HG03432 (cell line): ENCODE measurements around the gene ATP5F1D.

Experiments
- ATAC-seq: cut with Tn5 transposase; IDR thresholded peaks from one replicate; pipeline ENCODE4 v1.9.1; 2021; ENCODE audit warnings: mild to moderate bottlenecking, moderate library complexity; ENCODE audit not compliant: unreplicated experiment

ATP5F1D gene

DNA sequence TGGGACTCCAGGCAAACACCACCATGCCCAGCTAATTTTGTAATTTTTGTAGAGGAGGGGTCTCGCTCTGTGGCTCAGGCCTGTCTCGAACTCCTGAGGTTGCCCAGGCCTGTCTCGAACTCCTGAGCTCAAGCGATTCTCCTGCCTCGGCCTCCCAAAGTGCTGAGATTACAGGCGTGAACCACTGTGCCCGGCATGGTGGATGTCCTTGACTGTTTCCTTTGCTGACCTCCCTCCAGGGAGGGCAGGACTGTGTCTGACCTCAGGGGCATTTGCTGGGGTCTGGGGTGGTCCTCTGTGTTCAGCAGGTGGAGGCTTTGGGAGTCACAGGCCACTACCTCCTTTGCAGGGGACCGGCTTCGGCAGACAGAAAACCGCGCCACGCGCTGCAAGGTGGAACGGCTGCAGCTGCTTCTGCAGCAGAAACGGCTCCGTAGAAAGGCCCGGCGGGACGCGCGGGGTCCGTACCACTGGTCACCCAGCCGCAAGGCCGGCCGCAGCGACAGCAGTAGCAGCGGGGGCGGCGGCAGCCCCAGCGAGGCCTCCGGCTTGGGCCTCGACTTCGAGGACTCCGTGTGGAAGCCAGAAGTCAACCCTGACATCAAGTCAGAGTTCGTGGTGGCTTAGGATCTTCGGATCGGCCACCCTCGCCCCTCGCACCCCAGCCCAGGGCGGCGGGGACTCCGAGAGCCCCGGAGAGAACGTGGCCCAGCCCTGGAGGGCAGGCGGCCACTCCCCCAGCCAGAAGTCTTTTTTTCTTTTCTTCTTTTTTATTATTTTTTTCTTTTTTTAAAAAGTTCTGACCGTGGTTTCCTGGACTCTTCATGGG is 15.3 kb downstream of the ATP5F1D start:
- no peak for ATAC-seq

GRCh38 chr19:1257475-1258162 is 16.1 kb downstream of the ATP5F1D start:
- ATAC-seq = no peak

- no peak for ATAC-seq
Observed at GRCh38 chr19:1258163-1258492, 16.6 kb downstream of the ATP5F1D start.

GRCh38 chr19:1258707-1259205 is 17.2 kb downstream of the ATP5F1D start:
- ATAC-seq = no peak

DNA sequence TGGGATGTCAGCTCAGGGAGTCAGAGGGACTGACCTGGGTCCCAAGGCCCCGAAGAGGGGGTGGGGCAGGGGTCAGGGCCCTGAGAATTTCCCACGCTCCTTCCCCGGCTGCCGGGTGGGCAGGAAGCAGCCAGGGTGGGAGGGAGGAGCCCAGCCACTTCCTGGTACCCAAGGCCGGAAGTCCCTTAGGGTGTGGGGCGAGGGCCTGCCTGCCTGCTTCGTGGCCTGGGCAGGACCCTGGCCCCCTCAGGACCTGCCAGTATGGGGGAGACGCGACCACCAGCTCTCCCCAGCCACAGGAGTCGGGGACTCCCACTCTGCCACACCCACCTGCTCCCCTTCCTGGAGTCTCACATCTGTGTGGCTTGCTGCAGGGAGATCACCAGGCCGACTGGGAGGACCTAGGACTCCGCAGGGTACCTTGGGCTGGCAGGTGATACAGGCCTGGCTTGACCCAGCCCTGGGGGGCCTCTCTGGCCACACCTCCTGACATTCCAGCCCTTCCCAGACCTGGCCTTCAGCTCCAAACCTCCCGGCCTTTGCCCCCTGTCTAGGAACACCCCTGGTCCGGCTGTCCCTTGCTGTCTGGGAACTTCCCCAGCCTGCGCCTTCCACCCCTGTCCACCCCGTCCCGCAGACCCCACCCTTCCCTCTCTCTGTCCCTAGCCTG is 17.8 kb downstream of the ATP5F1D start:
- ATAC-seq = no peak

DNA sequence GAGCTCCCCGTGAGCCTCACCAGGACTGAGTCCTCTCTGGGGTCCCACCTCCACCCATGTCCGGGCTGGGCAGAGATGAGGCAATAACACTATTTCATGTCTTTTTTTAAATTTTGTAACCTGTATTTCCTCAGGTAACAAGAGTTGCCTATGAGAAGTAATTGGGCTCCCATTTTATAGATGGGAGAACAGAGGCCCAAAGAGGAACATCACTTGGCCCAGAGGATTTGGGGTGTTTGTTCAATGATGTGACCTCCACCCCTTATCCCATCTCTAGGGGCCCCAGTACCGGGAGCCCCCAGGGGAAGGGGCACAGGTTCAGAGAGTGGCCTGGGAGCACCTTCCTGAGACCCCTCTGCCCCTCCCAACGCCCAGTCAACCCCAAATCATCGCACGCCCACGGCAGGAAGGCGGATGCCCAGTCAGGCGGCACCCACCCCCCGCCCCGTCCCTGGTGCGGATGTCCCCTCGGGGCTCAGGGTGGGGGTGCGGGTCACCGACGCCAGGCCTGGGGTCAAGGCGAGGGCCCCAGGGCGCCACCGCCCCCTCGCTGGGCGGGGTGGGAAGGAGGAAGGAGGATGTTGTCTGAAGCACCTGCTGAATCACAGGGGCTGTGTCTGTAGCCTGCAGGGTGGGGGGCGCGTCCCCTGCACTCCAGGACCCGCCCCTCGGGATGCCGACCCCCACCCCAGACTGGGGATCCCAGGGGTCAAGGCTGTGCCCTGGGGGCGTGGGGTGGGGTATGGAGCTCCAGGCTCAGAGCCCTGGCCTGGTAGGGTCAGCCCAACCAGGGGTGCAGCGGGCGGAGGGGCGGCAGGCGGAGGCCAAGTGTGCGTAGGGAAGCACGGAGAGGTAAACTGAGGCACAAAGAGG is 18.6 kb downstream of the ATP5F1D start:
- ATAC-seq = peak; percentile 4

DNA sequence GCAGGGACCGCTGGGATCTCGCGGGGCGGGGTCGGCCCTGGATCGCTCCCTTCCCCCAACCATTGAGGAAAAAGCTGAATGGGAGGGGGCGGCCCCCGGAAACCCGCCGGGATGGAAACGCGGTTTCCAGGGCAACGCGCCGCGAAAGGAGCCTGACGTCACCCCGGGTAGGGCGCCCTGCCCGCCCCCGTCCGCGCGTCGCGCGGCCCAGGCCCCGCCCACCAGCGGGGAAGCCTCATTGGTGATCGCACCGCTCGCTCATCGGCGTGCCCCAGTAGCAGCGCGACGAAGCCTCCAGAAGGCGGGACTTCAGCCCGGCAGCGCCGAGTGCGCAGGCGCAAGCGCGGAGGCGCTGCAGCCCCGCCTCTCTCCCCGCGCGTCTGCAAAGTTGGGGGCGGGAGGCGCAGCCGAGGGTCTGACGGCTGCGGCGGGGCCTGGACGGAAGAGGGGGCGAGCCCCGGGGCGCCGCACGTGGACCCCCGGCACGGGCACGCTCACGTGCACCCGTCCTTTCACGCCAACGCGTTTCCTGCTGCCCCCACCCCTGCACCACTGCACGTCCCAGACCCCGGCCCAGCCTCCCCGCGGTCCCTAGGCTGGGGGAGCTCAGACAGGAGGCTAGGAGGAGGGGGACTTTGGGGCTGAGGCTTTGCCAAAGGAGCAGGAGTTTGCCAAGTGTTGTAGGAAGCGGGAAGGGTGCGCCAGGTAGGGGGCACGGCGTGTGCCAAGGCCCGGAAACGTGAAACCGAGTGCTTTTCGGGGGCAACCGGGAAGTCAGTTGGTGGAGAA is 19.4 kb downstream of the ATP5F1D start:
- peak; percentile 50 for ATAC-seq

DNA sequence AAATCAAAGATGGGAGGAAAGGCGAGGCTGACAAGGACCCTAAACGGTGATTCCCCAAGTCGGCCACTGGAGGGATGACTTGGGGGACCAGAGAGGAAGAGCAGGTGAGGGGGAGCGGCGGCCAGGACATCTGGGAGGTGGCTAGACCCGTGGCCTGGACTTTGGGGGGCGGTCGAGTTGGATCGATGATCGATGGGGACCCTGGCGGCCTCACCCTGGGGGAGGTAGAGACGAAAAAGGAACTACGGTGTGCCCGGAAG is 19.9 kb downstream of the ATP5F1D start:
- ATAC-seq = no peak

GRCh38 chr19:1261798-1262622 is 20.5 kb downstream of the ATP5F1D start:
- no peak for ATAC-seq

- no peak for ATAC-seq
Observed at GRCh38 chr19:1262623-1263123, 21.1 kb downstream of the ATP5F1D start.

- ATAC-seq = no peak
Observed at GRCh38 chr19:1263188-1263587, 21.6 kb downstream of the ATP5F1D start.

DNA sequence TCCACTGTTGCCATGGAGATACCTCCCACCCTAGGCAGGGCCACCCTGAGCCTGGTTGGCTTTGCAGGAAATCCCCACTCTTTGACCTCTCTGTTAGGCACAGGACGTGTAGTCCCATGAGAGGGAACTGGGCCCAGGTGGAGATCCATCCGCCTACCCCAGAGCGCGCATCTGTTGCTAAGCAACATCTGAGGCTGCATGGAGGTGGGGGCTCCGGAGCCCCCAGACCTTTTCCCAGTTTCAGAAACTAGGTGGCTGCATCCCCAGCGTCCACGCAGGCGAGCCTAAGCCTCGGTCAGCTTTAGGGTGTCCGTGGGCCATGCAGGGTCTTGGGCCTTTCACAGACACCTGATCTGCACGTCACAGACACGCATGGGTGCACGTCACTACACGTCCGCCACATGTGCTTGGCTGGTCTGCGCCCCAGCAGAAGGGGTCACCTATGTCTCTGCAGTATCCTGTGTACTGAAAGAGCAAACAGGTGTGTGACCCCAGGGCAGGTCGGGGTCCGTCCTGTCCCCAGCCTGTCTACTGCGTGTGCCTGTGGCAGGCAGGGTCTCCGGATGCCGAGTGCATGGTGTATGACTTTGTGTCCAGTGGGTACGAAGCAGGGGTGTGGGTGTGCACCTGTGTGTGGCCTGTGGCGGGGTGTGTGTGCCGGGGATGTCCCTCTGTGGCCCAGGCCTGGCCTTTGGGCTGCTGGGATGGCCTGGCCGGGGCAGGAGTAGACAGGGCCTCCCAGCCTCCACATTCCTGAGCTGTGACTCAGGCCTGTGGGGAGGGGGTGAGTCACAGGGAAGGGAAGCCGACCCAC is 23.5 kb downstream of the ATP5F1D start:
- no peak for ATAC-seq

- no peak for ATAC-seq
Observed at GRCh38 chr19:1265615-1266128, 24.1 kb downstream of the ATP5F1D start.

- peak; percentile 32 for ATAC-seq
Observed at GRCh38 chr19:1266129-1266915, 24.8 kb downstream of the ATP5F1D start.

GRCh38 chr19:1266916-1267476 is 25.4 kb downstream of the ATP5F1D start:
- peak; percentile 20 for ATAC-seq

DNA sequence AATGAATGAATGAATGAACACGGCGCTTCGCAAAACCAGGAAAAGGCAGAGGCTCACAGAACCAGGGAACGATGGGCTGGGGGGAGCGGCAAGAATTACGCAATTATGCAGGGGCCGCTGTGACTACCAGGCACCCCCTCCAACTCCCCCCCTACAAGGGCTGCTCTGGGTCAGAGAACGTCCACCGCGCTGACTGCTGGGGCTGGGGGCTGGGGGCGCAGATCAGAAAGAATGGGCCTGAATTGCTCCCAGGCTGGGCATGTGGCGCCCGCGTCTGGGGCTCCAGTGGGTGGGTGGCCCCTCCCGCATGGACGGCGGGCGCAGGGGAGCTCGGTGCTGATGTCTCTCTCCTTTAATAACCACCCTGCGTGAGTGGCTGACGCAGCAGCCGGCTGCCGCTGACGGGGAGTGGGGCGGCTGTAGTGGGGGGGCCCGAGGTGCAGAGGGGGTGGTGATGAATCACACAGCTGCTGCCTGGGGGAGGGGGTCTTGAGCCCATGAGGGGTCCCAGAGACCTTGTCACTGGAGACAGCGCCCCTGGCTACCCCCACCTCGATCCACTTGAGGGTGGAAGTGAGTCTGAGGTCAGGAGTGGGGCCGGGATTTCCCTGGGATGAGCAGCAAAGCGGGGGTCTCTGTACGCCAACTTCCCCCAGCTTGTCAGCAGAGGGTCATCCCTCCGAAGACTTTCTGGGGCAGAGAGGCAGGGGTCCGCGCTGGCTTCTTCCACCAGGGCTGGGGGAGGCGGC is 26.1 kb downstream of the ATP5F1D start:
- ATAC-seq = no peak
